ENCODE results near the gene PHF19.
A peak's percentile ranks its signal among the peaks of the same experiment; 100 is the strongest.

PHF19 gene

DNA sequence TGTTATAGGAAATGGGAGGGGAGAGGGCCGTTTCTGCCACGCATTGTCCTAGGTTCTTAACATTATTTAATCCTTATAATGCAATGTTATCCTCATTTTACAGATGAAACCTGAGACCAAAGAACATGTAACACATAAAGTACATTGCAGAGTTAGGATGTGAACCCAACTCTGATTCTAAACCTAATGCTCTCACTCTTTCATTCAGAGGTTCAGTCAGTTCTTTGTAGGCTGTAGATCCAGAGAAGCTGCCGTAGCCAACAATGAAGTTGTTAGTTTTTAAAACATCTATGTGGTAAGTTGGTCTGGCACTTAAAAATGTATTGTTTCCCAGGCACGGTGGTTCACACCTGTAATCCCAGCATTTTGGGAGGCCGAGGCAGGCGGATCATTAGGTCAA, 23.8 kb downstream of the PHF19 start:
- no peak for DNase-seq (ENCODE audit: low spot score)

DNA sequence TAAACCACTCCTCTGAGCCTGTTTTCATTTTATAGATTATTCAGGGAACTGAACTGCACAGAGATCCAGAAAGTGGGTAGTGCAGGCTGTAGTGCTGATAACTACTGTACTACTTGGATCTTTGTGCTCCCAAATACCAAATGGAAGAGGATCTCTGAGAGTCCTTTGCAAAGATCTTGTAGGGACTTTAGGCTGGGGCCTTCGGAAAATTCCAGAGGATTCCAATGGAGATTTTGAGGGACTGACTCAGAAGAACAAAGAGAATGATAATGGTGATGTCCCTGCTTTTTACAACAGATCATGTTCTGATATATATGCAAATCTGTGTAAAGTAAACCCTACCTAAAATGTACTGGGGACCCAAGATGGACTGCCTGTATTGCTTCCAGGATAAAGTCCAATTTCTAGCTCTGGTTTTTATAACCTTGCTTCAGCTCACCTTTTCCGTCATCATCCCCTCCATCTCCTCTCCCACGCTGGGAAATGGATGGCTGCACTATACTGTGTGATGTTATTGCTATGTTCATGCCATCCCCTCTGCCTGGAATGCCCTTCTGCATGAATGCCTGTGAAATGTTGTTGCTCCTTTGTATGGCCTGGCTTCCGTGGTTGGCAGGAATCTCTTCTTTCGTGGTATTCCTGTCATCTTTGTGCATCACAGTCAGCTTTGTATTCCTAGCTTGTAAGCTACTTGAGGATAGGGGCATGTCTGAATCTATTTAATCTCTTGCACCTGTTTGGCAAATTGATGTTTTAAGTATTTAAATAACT, 24.6 kb downstream of the PHF19 start:
- no peak for DNase-seq (ENCODE audit: low spot score)

DNA sequence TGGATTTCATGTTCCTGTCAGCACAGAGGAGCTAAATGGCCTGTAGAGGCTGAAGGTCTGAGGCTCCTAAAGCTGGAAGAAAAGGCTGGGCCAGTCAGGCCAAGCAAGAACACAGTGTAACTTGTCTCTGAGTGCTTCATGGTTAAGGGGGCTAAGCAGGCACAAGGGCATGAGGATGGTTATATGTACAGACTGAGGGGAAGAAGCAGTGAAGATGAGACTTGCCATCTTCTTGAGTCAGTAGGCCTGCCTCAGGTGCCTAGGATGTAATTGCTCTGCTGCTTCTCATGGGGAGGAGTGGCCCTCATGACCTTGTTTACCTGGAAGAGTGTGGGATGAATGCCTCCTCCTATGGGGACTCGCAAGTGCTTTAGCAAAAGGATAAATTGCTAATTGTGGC, 25.5 kb downstream of the PHF19 start:
- no peak for DNase-seq (ENCODE audit: low spot score)

DNA sequence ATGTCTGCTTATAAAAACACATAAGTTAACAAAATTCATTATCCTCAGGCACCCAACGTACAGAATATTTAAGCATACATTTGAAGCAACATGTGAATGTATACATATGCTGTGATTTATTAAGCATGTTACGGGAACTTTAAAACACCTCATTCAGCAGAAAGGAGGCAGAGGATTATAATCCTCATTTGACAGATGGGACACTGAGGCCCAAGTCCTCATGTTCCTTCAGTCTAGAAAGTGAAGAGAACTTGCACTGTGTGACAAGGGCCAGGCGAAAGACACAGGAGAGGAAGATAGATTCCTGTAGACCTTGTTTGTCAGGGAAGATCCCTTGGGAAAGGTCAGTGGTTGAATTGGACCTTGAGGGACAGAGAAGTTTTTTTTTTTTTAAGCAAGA, 26.7 kb downstream of the PHF19 start:
- DNase-seq (ENCODE audit: low spot score): no peak

DNA sequence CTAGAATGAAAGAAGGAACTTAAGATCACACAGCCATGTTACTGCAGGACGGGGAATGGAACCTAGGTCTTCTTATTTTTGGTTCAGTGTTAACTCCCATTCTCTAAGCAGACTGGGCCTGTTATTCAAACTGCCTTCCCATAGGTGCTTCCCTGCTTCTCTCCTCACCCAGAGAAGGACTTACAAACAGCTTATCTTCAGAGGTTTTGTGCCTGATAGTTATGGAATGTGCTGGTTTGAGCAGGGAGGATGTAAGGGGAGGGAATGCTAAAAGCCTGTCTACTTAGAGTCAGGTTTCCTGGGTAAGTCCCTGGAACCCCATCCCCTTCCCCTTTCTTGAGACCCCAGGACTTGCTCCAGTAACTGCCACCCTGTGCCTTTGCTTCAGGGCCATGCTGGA, 30.1 kb downstream of the PHF19 start:
- DNase-seq (ENCODE audit: low spot score): no peak

DNA sequence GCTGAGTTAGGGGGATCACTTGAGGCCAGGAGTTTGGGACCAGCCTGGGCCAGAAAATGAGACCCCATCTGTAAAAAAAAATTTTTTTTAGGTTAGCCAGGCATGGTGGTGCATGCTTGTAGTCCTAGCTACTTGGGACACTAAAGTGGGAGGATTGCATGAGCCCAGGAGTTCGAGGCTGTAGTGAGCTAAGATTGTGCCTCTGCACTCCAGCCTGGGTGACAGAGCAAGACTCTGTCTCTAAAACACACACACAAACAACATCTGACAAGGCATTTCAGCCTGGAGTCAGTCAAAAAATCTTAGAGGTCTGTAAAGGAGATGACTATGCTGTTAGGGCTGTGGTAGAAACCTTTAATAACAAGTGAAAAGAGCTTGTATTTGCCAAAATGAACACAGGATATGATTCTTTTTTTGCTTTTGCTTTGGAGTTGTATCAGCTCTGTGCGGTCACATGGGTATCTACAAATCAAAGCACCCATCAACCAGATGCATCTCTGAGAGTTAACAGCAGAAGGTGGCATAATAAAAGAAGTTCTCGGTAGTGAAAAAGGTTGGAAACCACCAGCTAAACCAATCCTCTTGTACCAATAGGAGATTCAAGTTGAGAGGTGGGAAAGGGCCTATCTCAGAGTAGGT, 30.6 kb downstream of the PHF19 start:
- DNase-seq (ENCODE audit: low spot score): no peak

DNA sequence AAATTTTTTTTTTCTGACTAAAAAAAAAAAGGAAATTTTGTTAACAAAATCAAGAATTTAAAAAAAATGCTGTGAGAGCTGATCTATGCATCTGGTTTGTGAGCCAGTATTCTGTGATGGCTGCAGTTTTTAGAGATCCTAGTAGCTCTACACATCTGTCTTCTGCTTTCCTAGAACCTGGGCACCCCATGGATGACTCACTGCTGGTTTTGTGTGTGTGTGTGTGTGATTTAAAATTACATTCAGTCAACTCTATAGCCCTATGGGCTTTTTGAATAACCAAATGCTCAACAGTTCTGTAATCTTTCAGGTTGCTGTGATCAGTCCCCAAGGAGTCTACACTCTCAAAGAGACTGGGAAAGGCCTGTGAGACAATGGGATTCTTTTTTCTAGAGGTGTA, 31.7 kb downstream of the PHF19 start:
- no peak for DNase-seq (ENCODE audit: low spot score)

DNA sequence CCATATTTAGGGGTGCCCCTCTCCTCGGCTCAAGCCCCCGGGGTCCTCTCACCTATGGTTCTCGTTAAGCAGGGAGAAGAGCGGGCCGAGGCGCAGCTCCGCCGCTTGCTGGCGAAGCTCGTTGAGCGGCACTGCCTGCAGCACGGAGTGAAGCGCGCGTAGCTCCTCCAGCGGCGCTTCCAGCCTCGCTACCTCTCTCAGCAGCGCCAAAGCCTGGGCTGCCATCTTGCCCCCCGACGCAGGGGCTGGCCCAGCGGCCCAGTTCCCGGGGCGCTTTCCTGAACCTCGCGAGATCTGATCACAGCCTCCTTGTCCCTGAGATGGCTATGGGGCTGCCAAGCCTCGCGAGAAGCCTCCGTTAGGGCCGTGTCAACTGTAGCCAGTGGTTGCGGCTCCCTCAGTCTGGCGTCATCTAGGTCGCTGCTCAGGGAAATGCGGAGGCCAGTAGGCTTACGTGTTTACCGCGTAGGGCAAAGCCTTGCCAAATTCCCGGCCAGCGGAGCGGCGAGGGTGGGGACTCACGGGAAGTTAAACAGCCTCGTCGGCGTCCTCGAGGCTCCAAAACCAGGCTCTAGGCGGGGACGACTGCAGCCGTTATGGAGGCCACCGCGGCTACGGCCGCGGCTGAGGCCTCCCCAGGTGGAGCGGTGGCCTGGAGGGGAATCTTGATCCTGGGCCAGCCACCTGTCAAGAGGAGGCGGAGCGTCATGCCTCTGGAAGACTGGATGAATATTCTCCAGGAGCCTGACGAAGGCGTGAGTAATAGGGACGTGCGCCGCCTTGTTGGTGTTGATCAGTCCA, 34.1 kb downstream of the PHF19 start, which contains the start of gene PSMD5:
Gene PSMD5, minus strand, starts transcription at position 238 of the 801 bp plus-strand sequence. Its CDS starts 13 bp downstream, at position 225.
- peak; percentile 96 for DNase-seq (ENCODE audit: low spot score)

DNA sequence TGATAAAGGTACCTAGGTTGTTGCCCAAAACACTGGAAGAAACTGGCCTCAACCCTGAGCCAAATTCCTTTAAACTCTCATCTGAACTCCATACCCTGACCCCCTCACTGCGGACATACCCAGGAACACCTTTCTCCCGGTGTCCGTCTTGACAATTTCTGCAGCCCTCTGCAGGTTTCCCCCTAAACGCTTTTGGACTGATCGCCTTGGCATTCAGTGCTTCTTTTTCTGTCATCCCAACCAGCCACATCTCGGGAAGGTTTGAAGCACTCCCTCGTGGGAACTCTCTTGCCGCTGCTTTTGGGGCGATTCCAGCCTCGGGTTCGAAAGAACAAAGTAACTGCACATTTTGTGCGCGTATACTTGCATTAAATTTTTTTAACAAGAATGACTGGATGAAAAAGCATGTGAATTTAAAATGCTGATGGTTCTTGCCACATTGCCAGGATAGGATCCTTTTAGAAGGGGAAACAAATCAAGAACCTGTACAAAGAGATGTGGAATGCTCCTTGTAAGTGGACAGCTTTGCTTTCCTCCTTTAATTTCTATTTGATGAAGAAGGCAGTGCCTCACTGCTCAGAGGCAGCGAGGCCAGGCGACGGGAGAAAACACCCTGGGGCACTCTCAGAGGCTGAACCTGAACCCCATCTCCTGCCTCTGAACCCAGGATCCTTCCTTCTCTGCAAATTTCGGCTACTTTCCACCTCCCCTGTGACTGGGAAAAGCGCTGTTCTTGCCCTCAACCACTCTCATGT, 34.9 kb downstream of the PHF19 start:
- peak; percentile 15 for DNase-seq (ENCODE audit: low spot score)

DNA sequence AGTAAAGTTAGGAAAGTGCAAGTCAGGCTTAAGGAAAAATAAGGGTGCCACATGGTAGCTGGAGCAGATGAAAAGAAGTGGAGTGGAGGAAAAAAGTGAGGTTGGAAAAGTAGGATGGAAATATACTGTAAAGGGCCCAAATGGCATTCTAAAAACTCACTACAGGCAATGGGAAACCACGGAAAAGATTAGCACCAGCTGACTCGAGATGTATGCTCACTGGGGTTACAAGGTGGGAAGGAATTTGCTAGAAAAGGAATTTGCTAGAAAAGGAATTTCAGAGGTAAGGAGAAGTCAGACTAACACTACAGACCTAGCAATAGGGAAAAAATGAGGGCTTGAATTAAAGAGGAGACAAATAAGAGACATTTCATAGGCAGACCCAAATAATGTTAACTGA, 37.8 kb downstream of the PHF19 start:
- no peak for DNase-seq (ENCODE audit: low spot score)

DNA sequence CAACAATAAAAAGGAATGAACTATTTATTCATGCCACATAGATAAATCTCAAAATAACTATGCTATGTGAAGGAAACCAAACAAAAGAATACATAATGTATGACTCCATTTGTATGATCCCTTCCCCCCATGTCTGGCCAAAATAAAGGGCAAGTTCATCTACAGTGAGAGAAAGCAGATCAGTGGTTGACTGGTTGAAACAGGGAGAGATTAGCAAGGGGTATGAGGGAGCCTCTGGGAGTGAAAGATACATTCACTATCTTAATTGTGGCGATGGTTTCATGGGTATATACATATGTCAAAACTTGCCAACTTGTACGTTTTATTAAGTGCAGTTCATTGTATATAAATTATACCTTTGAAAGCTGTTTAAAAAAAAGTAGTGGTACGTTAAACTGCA, 39.1 kb downstream of the PHF19 start:
- DNase-seq (ENCODE audit: low spot score): no peak

DNA sequence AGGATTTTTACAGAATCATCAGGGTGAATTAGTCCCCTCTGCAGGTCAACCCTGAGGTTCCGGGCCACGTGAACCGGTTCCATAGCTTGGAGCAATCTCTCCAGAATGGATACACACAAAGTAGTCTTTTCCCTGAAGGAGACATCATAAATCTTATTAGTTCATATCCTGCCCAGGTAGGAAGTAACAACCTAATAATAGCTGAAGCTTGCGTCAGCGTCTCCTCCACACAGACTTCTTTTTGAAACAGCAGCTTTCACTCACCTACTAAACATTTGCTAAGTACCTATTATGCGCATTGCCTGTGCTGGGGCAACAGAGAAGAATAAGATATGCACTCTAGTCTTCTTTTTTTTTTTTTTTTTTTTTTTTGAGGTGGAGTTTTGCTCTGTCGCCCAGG, 43.7 kb downstream of the PHF19 start:
- DNase-seq (ENCODE audit: low spot score): peak; percentile 14

DNA sequence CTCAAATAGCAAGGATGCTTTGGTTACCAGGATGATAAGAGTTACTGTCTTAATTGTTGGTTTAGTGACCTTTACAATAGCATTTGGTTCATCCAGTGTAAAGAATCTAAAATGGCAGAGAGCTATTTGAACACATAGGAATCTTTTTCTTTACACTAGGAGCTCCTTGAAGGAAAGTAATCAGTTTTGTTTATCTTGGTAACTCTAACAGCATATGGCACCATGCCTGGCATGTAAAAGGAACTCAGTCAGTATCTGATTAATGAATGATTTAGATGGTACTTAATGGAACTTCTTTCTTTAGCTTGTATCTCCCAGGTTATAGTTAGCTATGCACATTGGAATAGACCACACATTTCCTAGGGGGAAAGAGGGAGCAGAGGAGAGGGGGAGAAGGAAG, 44.2 kb downstream of the PHF19 start:
- no peak for DNase-seq (ENCODE audit: low spot score)

DNA sequence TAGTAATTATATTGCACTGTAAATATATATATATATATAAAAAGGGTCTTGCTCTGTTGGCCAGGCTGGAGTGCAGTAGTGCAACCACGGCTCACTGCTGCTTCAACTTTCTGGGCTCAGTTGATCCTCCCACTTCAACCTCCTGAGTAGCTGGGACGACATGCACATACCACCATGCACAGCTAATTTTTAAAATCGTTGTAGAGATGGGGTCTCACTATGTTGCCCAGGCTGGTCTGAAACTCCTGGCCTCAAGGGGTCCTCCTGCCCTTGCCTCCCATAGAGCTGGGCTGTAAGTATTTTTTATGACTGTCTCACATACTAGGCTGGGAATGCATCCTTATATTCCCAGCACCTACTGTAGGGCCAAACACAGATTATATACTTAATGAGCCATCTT, 46.1 kb downstream of the PHF19 start:
- DNase-seq (ENCODE audit: low spot score): no peak

DNA sequence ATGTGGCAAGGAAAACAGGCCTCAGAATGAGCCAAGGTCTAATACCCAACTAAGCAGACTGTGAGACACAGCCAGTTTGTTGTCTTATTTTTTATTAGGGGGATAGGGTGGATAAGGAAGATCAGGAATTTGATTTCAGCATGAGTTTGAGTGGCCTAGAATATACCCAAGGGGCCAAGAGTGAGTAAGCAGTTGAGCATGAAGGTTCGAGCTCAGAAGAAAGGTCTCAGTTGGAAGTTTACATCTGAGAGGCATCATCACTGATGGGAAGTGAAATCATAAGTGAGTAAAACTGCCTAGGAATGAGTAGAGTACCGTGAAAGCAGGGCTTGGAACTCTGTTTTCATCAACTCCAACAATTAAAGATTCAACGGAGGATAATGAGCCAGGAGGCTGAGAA, 46.8 kb downstream of the PHF19 start:
- DNase-seq (ENCODE audit: low spot score): no peak

DNA sequence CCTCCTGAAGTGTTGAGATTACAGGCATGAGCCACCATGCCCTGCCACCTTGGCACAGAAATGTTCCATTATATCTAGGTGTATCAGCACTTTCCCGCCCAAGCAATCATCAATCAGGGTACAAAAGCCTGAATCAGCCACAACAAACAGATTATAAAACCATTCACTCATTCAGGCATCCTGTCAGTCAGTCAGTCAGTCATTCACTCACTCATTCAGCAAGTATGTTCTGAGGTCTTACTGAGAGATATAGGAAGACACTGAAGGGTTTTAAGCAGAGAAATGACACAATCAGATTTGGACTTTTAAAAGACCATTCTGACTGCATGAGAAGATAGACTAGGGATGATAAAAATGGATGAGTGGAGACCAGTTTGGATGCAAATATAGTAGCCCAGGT, 47.3 kb downstream of the PHF19 start:
- no peak for DNase-seq (ENCODE audit: low spot score)

DNA sequence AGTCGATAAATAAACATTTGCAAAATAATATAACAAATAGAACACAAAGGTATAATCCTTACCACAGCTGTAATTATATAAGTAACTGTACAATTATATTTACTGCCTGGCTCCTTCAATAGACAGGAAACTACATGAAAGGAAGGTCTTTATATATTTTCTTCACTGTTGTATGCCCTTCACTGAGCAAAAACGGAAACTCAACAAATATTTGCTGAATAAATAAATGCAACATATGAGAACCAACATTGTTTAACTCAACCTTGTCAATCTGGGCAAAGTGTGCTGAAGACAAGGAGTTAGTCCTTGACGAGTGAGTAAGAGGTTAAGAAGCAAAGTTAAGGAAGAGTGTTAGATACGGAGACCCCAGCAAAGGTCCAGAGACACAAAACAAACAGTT, 56.9 kb downstream of the PHF19 start:
- DNase-seq (ENCODE audit: low spot score): no peak

DNA sequence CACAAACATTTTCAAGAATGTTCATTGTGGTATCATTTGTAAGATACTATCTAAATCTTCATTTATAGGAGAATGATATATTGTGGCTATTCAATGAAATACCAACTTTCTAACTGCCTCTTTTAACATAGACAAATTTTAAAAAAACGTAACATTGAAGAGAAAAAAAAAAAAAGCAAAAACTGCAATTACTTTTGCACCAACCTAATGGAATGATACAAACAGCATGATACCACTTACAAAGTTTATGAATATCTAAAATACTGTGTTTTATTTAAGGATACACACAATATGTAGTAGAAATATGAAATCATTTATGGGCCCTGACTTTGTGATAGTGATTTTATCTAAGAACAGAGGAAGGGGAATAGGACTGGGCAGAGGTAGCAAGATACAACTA, 58.4 kb downstream of the PHF19 start:
- DNase-seq (ENCODE audit: low spot score): no peak

DNA sequence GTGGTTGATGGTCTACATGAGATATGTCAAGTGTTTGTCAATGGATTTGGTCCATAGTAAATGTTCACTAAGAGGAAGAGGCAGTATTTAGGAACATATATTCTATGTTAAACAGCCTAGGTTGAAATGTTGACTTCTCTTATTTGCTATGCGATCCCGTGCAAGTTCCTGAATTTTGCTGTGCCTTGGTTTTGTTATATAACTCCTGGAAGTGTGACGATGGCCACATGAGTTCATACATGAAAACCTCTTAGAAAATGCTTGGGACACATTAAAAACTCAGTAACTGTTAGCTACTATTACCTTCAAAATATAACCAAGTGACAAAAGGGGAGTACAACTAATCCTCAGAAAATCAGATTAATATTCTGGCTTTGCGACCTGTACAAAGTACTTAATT, 61.9 kb downstream of the PHF19 start:
- DNase-seq (ENCODE audit: low spot score): no peak

DNA sequence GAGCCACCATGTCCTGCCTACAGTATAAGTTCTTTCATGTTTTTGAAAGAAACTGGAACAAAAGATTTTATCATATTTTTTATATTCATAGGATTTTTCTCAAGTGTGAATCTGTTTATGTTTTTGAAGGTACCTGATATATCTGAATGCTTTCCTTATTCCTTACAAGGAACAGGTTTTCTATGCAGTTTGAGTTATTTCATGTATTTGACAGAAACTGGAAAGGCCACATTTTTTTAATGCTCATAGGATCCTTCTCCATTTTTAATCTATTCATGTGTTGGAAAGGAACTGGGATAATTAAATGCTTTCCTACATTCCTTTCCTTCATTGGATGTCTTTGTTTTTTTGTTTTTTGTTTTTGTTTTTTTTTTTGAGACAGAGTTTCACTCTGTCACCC, 68.1 kb downstream of the PHF19 start:
- DNase-seq (ENCODE audit: low spot score): no peak

DNA sequence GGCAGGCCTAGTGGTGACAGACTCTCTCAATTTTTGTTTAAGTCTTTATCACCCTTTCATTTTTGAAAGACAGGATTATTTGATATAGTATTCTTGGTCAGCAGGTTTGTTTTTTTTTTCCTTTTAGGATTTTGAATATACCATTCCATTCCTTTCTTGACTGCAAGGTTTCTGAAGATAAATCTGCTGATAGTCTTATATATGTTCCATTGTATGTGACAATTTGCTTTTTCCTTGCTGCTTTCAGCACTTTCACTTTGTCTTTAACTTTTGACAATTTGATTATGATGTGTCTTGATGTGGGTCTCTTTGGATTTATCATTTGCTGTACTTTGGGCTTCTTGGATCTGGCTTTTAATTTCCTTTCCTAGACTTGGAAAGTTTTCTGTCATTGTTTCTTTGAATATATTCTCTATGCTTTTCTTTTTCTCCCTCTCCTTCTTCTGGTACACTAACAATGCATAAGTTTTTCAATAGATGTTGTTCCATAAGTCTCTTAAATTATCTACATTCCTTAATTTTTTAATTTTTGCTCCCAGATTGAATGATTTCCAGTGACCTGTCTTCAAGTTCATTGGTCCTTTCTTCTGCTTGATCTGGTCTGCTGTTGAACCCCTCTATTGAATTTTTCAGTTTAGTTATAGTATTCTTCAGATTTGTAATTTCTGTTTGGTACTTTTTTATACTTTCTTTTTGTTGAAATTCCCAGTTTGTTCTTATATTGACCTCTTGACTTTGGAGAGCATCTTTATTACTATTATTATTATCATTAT, 69.2 kb downstream of the PHF19 start:
- no peak for DNase-seq (ENCODE audit: low spot score)
